GM11168 (cell line): Measurements from ENCODE around the gene RTL5.
"Not testable (repeated sequence)": the region's sequence is repeated elsewhere in the genome, so short reads cannot be mapped to it uniquely, and the experiment has no call there.

Experiments
- in situ Hi-C: fragments of 300-500 bp; cut with MboI; formaldehyde crosslinking; loops from one replicate; pipeline ENCODE4 v1.12.0; 2022; ENCODE audit warnings: low sequenced_read_pairs; ENCODE audit not compliant: unreplicated experiment

Gene RTL5

DNA sequence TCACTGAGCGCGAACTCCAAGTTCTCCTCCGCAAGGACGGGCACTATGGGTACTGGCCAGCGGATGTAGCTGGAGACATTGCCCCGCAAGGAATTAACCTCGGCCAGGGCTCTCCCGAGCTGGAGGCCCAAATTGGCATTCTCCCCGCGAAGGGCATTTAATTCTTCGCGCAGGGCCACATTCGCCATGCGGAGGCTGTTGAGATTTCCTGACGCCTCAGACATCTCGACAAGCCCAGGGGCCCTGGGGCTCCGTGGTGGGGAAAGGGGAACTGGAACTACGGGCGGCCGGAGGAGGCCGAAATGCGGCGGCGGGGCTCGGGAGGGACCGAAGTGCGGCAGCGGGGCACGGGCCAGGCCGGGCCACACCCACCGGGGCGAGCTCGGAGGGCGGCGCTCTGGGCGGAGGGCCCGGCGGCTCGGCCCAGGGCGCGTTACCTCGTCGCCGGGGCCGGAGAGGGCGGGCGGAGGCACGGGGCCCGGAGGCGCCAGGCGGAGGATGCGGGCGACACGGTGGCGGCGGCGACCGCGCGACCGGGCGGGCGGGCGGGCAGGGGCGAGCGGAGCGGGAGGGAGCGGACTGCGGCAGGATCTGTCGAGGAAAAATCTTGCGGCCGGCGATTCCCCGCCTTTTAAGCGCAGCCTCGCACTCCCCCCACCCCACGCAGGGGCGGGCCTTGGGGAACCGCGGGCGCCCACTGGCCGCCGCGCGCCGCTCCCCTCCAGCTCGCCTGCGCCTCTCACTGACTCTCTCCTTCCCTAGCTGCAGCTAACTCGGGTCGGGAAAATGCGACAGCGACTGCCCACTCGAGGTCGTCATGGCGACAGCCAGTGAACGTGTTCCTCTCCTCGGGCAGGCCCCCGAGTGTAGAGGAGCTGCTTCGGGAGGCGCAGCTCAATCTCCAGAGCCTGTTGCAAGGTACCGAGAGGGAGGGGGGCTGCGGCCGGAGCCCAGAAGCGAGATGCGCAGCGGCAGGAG lies at the start of gene RTL5:
TSS of gene RTL5 (minus strand) at position 599 of the 978 bp plus-strand sequence.
- in situ Hi-C loops = no loop called here

DNA sequence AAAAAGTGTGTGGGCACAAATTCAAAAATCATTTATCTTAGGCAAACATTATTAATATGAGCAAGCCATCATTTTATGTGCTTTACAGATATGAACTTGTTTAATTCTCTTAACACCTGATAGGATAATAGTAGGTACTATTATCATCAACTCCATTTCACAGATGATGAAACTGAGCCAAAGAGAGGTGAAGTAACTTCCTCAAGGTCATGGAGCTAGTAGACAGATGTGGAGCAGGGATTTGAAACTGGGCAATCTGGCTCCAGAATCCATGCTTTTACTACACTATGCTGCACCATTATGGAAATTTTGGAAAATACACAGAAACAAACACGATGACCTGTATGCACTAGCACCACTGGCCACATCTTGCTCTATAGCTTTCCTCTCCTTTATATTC lies 48.8 kb upstream of the RTL5 start:
- in situ Hi-C loops = no loop called here

DNA sequence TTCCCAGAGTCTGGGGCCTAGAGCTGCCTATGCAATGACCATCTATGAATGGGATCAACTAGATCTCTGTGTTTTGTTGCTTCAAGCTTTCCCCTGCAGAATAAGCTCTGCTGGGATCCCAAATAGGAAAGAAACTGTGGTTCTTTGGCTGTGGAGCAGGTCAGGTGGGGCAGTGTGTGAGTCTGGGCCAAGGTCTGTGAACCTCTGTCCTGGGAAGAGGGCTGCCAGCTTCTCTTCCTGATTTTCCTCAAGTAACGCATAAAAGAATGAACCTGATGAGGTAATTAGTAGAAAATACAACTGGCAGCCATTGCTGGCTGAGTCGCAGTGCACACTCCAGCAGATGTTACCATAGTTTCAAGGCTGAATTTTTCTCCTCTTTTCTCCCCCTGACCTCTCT lies 45.3 kb upstream of the RTL5 start:
- in situ Hi-C loops = no loop called here

DNA sequence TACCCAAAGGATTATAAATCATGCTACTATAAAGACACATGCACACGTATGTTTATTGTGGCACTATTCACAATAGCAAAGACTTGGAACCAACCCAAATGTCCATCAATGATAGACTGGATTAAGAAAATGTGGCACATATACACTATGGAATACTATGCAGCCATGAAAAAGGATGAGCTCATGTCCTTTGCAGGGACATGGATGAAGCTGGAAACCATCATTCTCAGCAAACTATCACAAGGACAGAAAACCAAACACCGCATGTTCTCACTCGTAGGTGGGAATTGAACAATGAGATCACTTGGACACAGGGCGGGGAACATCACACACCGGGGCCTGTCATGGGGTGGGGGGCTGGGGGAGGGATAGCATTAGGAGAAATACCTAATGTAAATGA lies 44.6 kb upstream of the RTL5 start:
- in situ Hi-C loops = not testable (repeated sequence)

DNA sequence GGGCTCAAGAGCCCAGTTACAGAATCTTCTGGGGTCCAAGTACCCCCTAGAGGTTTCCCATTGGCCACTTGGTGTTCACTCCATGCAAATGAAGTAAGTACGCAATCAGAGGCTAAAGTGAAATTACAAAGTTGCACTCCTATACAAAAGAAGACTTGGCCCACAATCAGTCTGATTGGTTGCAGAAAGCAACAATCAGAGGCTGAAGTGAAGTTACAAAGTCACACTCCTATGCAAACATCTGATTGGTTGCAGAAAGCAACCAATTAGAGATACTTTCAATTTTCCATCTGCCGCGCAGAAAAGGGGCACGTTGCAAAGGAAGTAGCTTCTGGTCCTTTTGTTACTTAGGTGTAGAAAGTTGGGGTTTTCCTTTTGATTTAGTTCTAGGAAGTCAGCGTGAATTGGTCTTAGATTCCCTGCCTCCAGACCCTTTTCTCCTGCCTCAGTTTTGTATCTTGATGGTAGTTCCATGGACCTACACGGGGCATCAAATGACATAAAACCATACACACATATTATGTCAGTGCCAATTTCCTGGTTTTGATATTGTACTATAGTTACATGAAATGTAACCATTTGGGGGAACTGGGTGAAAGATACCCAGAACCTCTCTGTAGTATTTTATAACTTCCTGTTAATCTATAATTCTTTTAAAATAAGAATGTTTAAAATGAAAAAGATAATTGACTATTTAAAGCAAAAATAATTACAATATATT lies 37.5 kb upstream of the RTL5 start:
- in situ Hi-C loops = no loop called here

DNA sequence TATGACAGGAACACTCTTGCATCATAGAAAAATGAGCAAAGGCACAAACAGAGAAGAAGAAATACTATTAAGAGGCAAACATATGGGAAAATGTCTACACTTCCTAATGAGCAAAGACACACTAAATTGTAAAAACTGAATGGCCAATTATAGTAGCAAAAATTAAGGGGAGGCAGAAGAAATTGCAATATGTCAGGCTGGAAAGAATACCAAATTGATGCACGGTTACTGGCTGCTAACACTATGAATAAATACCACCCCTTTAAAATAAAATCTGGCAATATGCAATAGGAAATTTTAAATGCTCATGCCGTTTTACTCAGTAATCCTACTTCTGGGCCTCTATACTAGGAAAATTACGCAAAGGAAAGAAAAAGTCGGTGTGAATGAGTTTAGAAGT lies 33.8 kb upstream of the RTL5 start:
- in situ Hi-C loops = no loop called here

DNA sequence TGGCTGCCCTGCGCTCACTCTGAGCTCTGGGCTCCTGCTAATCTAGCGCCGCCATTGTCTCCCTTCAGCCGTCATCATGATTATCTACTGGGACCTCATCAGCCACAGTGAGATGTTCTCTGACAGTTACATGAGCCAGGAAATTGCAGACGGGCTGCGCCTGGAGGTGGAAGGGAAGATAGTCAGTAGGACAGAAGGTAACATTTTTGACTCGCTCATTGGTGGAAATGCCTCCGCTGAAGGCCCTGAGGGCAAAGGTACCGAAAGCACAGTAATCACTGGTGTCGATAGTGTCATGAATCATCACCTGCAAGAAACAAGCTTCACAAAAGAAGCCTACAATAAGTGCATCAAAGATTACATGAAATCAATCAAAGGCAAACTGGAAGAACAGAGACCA lies 28.1 kb upstream of the RTL5 start:
- in situ Hi-C loops = no loop called here

DNA sequence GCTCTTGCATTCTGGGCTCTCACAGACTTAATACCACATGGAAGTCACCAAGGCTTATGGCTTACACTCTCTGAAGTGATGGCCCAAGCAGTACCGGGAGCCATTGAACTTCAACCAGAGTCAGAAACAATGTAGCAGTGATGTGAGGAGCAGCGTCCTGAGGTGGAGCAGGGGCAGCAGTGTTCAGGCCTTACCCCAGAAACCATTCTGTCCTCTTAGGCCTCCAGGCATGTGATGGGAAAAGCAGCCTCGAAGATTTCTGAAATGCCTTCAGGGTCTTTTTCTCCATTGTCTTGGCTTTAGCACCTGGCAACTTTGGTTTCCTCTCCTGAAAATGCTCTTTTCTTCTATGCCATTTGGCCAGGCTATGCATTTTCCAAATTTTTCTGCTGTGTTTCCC lies 27.1 kb upstream of the RTL5 start:
- in situ Hi-C loops = no loop called here

DNA sequence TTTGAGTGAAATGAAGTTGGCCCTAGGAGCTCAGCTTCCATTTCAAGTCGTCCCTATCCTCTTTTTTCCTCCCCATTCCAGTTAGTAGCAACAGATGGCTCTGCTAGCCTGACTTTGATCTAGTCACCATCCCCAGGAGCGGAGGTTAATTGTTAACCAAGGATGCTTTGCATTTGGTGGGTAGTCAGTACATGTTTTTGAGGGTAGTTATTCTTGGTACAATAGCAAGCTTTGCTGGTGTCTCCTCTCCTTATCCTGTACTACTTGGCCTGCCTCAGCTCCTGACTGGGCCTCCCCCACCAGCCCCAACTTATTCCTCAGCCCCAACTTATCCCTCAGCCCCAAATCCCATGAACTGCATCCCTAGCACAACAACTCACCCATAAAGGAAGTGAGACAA lies 14.8 kb upstream of the RTL5 start:
- in situ Hi-C loops = no loop called here

DNA sequence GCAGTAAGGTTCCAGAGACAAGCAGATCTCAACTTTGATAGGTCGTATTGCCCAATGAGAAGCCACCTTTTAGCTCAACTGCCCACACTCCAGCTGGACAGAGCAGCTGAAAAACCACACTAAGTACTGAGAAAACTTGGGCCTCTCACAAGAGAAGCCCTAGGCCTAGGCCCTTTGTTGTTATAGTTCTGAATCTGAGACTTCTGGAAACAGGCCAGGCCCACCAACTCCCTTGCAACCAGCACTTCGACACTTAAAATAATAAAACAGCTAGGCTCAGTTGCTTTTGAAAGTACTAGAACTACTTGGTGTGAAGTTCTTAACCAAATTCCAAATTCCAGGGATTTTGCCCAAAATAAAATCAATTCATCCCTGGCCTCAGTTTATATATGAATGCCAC lies 13.5 kb upstream of the RTL5 start:
- in situ Hi-C loops = no loop called here

DNA sequence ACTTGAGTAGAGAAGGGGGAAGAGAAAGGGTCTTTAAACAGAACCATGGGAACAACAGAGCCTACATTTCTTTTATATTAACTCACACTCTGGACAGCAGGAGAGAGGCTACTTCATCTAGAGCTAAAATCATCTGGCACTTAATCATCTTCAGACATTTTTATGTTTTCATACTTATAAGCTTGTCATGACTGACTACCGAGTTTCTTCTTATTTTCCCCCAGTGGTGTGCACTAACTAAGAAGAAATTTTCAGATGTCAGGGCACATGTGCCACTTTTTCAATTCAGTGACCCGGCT lies 11.8 kb upstream of the RTL5 start:
- in situ Hi-C loops = no loop called here

DNA sequence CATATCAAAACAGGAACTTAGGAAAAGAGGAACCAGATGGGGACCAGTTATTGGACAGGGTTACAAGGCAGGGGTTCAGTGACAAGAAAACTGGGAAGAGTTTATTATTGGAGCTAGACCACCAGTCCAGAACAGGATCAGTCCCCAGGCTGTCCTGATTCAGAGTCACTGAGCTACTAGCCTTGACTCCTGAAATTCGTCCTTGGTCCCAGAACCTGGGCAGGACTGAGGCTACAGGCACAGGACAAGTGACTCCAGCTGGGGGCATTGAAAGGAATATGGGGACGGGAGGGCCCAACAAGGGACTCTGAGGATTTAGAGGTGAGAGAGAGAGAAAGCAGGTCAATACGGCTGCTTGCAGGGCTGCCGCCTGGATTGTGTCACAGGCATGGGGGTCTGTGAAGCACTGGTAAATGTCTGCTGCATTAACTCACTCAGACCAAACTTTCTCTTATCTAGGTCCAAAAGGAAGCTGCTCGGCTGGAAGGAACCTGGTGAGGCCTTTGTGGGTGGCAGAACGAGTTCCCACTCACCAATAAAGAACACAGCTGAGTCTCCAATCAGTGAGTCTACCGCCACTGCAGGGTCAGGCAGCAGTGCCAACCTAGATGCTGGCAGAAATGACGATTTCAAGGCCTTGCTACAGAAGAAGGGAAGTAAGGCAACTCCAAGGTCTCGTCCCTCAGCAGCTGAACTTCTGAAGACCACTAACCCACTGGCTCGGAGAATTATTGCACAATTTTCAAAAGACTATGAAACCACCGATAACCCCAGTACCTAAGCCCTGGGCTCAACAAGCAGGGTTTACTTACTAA lies 11.3 kb upstream of the RTL5 start:
- in situ Hi-C loops = no loop called here

DNA sequence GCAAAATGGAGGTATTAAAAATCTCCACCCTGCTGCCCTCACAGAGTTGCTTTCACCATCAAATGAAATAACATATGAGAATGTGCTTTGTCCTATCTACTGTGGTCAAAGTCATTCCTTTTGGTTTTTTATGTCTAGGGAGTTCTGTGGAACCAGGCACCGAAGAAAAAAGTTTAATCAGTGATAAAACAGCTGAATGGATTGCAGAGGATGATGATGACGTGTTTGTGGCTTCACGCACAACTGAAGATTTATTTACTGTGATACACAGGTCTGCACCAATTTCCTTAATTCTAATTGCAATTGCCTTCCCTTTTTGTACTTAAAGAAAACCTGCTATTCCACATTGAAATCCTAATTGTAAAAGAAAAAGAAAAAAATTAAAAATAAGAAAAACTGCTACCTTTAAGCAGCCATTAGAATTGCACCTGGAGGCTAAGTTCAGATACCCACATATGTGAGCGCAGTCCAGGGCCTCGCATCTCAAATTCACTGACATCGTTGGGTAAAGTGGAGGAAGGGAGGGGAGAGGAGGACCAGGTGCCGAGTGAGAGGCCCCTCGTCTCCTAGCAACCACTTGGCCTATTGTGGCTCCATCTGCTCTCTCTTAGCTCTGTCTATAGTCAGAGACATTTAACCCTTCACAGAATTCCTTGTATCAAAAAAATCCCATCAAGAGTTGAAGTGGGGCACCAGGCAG lies 10.5 kb upstream of the RTL5 start:
- in situ Hi-C loops = no loop called here

DNA sequence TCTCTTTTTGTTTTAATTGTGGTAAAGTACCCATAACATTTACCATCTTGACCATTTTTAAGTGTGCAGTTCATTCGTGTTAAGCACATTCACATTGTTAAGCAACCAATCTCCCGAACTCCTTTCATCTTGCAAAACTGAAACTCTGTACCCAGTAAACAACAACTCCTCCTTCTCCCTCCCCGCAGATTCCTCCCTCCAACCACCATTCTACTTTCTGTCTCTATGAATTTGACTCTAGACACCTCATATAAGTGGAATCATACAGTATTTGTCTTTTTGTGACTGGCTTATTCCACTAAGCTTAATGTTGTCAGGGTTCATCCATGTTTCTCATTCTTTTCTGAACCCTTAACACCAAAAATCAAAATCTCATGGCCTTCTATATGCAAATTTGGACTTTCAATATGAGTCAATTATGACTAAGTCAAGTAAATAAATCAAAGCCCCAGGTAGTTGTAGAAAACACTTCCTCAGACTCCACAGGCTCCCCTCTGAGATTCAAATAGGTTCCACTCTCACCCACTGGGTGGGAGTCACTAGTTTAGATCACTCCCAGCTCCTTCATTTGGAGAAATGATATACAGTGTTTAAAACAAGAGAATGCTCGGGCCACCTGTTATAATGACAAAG lies 9.8 kb upstream of the RTL5 start:
- in situ Hi-C loops = no loop called here

DNA sequence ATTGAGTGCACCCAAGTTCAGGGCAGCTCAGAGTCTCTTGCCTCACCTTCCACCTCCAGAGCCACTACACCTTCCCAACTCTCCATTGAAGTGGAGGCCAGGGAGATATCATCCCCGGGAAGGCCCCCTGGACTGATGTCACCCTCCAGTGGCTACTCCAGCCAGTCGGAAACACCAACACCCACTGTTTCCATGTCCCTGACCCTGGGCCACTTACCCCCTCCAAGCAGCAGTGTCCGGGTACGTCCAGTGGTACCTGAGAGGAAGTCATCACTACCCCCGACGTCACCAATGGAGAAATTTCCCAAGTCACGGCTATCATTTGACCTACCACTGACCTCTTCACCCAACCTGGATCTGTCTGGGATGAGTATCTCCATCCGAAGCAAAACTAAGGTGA lies 7.8 kb upstream of the RTL5 start:
- in situ Hi-C loops = no loop called here

DNA sequence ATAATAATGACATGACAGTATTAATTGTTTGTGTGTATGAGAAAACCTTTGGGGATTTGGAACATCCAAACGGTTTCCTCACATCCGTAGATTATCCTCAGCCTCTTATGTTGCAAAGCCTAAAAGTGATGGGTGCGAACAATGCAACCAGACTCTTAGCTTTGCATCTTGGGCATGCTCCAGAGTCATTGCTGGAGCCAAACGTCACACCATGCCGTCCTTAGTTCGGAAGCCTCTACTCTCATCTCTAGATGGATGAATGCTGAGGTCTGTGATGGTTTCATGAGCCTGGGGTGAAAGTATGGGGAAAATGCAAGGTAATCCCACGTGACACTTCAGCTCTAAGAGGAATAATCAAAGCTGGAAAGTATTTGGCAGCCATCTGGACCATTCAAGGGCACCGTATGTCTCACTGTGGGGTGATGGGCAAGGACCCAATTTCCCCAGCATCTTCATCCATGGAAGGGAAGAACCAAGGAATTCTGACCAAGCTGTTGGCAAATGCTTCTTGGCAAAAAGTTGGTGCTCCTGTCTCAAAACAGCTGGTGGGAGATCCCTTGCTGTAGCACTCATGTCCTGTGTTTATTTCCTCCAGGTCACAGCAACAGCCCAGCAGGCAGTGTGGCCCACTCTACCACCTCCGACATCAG lies 6.3 kb upstream of the RTL5 start:
- in situ Hi-C loops = no loop called here

DNA sequence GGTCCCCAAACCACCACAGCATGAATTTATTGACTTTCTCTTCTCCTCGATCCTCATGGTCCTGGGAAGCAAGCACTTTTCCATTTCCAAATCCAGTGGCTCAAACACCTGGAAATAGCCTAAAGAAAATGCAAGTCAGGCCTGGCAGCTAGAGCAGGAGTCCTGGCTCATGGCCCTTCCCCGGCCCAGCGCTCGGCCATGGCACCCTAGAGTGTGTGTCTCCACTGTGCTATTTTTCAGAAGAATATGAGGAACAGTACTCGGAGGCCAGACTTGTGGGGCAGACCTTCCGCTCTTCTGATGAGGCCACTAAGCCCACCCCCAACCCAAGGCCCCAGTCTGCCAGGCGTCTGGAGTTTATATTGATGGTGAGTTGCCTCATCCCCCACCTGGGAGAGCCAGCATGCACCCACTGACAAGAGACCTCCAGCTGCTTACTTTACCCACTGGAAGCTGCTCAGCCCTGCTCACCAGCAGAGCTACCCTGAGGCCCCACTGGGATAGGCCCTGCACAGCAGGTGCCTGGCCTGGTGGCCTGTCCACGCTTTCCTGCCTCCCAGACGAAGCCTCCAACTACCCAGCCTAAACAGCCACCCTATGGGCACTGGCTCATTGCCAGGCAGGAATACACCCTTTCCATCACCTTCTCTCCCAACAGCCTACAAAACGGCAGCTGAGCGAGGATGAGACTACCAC lies 2.3 kb upstream of the RTL5 start:
- in situ Hi-C loops = no loop called here

DNA sequence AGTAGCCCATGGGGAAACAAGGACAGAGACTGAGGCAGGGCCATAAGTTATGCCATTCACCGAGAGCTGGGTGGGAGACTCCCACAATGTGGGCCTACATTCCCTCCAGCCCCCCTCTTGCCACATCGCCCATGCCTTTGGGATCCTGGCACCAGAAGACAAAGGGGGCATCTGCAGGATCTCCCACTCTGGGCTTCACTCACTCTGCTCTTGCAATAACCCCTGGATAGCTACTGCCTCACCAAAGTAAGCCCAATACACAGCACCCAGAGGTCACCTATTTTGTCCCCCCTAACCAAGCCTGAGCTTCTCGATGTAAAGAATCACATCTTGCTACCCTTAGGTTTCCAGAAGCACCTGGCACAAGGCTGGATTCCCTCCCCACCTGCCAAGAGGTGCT lies 741 bp upstream of the RTL5 start:
- in situ Hi-C loops = no loop called here

DNA sequence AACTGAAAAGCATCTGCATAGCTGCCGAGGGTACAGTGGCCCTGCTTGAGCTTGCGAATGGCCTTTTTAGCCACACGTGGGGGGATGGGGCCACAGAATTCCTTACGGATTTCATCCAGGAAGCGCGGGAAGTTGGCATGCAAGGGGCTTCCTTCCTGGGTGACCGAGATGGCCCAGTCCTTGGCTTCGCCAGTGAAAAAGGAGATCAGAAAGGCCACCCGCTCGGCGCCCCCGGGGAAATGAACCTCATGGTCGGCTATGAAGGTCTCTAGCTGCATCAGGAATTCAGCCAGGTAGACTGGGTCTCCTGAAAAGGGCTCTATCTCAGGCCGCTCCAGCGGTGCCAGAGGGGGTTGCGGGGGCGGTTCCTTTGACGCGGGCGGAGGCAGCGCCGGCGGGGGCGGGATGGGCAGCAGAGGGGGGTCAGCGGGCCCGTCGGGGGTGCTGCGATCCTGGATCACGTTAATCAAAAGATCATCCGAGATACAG lies 909 bp downstream of the RTL5 start:
- in situ Hi-C loops = no loop called here
